OCI-LY1 (cell line): Measurements from ENCODE around the gene CCBE1.

Experiments used
- H2AFZ ChIP-seq: fragments of 200-600 bp; sonication (generic), shearing (Covaris generic); 2 replicates; pipeline ENCODE4 v1.6.0; 2014; ENCODE audit warnings: antibody characterized with exemption, mild to moderate bottlenecking, low read length
- H3F3A ChIP-seq: fragments of 200-600 bp; sonication (generic), shearing (Covaris generic); 2 replicates; pipeline ENCODE4 v1.6.0; 2014; ENCODE audit warnings: mild to moderate bottlenecking, antibody characterized with exemption, low read length, moderate library complexity; ENCODE audit not compliant: insufficient read depth
- H3K27ac ChIP-seq: fragments of 200-600 bp; sonication (generic); 2 replicates; pipeline ENCODE4 v1.5.1; 2014; ENCODE audit warnings: low read length, mixed run types, mild to moderate bottlenecking, low read depth; ENCODE audit not compliant: poor library complexity, severe bottlenecking
- H3K27me3 ChIP-seq: fragments of 200-600 bp; sonication (generic); 2 replicates; pipeline ENCODE4 v1.6.0; 2014; ENCODE audit warnings: antibody characterized with exemption, mild to moderate bottlenecking, low read length, moderate library complexity; ENCODE audit not compliant: insufficient read depth
- H3K36me3 ChIP-seq: fragments of 200-600 bp; sonication (generic); 2 replicates; pipeline ENCODE4 v1.6.1; 2014; ENCODE audit warnings: mild to moderate bottlenecking, antibody characterized with exemption, low read length, moderate library complexity, mixed read lengths; ENCODE audit not compliant: insufficient read depth
- H3K4me1 ChIP-seq: fragments of 200-600 bp; sonication (generic); 2 replicates; pipeline ENCODE4 v1.5.1; 2014; ENCODE audit warnings: mild to moderate bottlenecking, low read length, moderate library complexity; ENCODE audit not compliant: insufficient read depth, severe bottlenecking
- H3K4me2 ChIP-seq: fragments of 200-600 bp; sonication (generic), shearing (Covaris generic); 2 replicates; pipeline ENCODE4 v1.6.1; 2014; ENCODE audit warnings: low read length
- H3K4me3 ChIP-seq: fragments of 200-600 bp; sonication (generic); 2 replicates; pipeline ENCODE4 v1.5.1; 2014; ENCODE audit warnings: low read length, low read depth, mild to moderate bottlenecking, mixed read lengths; ENCODE audit not compliant: poor library complexity, severe bottlenecking
- H3K79me2 ChIP-seq: fragments of 200-600 bp; shearing (Covaris generic); 2 replicates; pipeline ENCODE4 v1.6.1; 2016; ENCODE audit warnings: mixed run types, low read length, mixed read lengths; ENCODE audit not compliant: insufficient read depth
- H3K9ac ChIP-seq: fragments of 200-600 bp; sonication (generic), shearing (Covaris generic); 2 replicates; pipeline ENCODE4 v1.6.1; 2014; ENCODE audit warnings: mild to moderate bottlenecking, low read length, mixed read lengths
- H3K9me2 ChIP-seq: fragments of 200-600 bp; sonication (generic), shearing (Covaris generic); 2 replicates; pipeline ENCODE4 v1.6.1; 2014; ENCODE audit warnings: low read depth, mild to moderate bottlenecking, low read length, mixed read lengths
- H3K9me3 ChIP-seq: fragments of 200-600 bp; shearing (Covaris generic); 2 replicates; pipeline ENCODE4 v1.6.1; 2014; ENCODE audit warnings: low read length, mixed read lengths
- H4K20me1 ChIP-seq: fragments of 200-600 bp; sonication (generic), shearing (Covaris generic); 2 replicates; pipeline ENCODE4 v1.6.0; 2016; ENCODE audit warnings: mild to moderate bottlenecking, low read length; ENCODE audit not compliant: insufficient read depth
- EZH2 ChIP-seq: fragments of 200-600 bp; sonication (generic), shearing (Covaris generic); IDR thresholded peaks from 2 replicates; pipeline ENCODE4 v1.8.0; 2017; ENCODE audit warnings: borderline replicate concordance, mixed run types, mild to moderate bottlenecking, antibody characterized with exemption, low read length, moderate library complexity, mixed read lengths
- TF ChIP-seq, protein P1 (sequence below): fragments of 200-600 bp; sonication (generic), shearing (Covaris generic); IDR thresholded peaks from 2 replicates; pipeline ENCODE4 v1.5.1; 2017; ENCODE audit warnings: mild to moderate bottlenecking, antibody characterized with exemption, low read length, moderate library complexity, mixed read lengths

CCBE1 gene

DNA sequence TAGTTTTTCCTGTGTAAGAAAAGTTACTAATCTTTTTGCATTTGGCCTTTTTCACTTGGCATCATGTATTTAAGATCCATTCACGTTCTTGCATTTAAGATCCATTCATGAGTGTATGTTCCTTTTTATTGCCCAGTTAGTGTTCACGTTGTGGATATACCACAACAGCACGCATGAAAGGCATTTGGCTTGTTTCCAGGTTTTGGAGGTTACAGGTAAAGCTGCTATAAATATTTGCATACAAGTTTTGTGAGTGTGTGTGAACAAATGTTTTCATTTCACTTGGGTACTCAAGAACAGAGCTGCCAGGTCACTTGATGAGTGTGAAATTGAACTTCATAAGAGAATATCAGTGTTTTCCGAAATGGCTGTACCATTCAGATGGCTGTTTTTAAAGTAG, 121.2 kb downstream of the CCBE1 start:
- Histone ChIP-seq H3K4me2 (no peak overlapping the region), H3K36me3 (no peaks in the 10 kb centered on the region), H3K9me3 (no peaks in the 10 kb centered on the region), H3K27me3 (no peaks in the 10 kb centered on the region), H3K27ac (no peak overlapping the region), H3K9ac (no peak overlapping the region), H3K4me3 (no peak overlapping the region), H2AFZ (no peak overlapping the region), H4K20me1 (no peaks in the 10 kb centered on the region), H3K9me2 (no peaks in the 10 kb centered on the region), H3K4me1 (no peaks in the 10 kb centered on the region), H3K79me2 (no peaks in the 10 kb centered on the region), H3F3A (no peaks in the 10 kb centered on the region)
- TF ChIP-seq EZH2, result no peak
- TF ChIP-seq, protein P1, sequence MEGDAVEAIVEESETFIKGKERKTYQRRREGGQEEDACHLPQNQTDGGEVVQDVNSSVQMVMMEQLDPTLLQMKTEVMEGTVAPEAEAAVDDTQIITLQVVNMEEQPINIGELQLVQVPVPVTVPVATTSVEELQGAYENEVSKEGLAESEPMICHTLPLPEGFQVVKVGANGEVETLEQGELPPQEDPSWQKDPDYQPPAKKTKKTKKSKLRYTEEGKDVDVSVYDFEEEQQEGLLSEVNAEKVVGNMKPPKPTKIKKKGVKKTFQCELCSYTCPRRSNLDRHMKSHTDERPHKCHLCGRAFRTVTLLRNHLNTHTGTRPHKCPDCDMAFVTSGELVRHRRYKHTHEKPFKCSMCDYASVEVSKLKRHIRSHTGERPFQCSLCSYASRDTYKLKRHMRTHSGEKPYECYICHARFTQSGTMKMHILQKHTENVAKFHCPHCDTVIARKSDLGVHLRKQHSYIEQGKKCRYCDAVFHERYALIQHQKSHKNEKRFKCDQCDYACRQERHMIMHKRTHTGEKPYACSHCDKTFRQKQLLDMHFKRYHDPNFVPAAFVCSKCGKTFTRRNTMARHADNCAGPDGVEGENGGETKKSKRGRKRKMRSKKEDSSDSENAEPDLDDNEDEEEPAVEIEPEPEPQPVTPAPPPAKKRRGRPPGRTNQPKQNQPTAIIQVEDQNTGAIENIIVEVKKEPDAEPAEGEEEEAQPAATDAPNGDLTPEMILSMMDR, result no peak

- H3K4me3 ChIP-seq, result no peak overlapping the region
- no peaks in the 10 kb centered on the region for H3K27me3 ChIP-seq
- H3K4me1 ChIP-seq, result no peaks in the 10 kb centered on the region
- H2AFZ ChIP-seq, result no peak overlapping the region
- H3F3A ChIP-seq, result no peaks in the 10 kb centered on the region
- no peaks in the 10 kb centered on the region for H3K36me3 ChIP-seq
- no peaks in the 10 kb centered on the region for H3K79me2 ChIP-seq
- H4K20me1 ChIP-seq, result no peaks in the 10 kb centered on the region
- no peak overlapping the region for H3K4me2 ChIP-seq
- H3K27ac ChIP-seq, result no peak overlapping the region
- H3K9me3 ChIP-seq, result no peaks in the 10 kb centered on the region
- TF ChIP-seq, protein P1, result no peak
- no peak for TF ChIP-seq EZH2
- no peaks in the 10 kb centered on the region for H3K9me2 ChIP-seq
- H3K9ac ChIP-seq, result no peak overlapping the region
Observed at GRCh38 chr18:59573962-59574361, 123.3 kb downstream of the CCBE1 start.

DNA sequence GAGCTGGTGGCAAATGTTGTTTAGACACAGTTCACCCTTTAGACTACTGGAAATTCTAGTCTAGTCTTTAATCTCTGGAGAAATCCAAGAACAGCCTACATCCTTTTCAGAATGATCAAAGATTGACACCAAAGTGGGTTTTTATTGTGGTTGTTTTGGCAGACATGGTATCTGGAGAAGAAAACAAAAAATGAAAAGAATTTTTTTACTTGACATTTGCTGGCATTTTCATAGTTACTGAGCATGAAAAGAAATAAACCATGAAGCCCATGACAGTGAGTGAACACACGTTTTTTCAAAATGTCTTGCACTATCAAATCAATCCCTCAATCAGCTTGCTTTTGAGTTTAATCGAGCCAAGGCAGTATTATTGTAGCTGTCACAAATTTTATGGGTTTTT, 125.3 kb downstream of the CCBE1 start:
- Histone ChIP-seq H3K9me2 (no peaks in the 10 kb centered on the region), H3K4me1 (no peaks in the 10 kb centered on the region), H3K36me3 (no peaks in the 10 kb centered on the region), H3K4me2 (no peak overlapping the region), H4K20me1 (no peaks in the 10 kb centered on the region), H3F3A (no peaks in the 10 kb centered on the region), H3K79me2 (no peaks in the 10 kb centered on the region), H3K9ac (no peak overlapping the region), H3K27ac (no peak overlapping the region), H3K9me3 (no peaks in the 10 kb centered on the region), H3K27me3 (no peaks in the 10 kb centered on the region), H3K4me3 (no peak overlapping the region), H2AFZ (no peak overlapping the region)
- TF ChIP-seq, protein P1, result no peak
- TF ChIP-seq EZH2, result no peak
